ENCODE results near the gene DAZAP1. TPM values are rescaled to one million over a fixed set of nuclear protein-coding genes. Genes with fewer than 3 reads are reported as not detected.

DAZAP1 gene
- total RNA-seq, 1 donor from 2014 or later, result 48.1 TPM

DNA sequence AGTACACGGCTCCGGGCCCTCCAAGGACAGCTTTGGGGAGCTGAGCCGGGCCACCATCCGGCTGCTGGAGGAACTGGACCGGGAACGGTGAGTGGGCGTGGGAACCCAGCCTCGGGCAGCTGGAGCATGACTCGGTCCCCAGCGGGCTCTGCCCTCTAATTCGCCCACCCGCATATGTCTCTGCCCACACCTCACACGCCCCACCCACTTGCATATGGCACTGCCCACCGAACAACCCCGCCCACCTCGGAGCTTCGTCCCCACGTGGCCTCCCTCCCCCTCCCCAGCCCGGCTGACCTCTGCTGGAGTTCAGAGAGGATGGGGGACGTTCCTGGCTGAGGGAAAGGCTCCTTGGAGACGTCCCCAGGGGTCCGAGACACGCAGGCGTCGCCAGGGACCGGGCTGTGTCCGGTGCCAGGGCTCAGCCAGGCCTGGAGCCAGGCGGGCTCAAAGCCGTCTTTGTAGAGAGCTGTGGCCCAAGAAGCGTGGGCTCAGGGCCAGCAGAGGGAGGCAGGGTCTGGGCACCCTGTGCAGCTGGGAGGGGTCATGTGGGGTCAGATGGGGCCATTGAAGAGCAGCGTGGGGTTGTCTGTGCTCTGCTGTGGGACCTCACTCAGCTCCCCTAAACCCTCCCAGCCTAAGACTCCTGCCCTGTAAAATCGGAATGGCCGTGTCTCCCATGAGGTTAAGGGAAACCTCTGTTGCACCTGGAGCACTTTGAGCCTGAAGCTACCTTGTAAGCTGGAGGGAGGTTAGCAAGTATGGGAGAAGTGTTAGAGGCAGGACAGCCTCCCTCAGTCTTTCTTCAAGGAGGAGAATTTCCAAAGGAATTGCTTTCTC is 46.4 kb downstream of the DAZAP1 start:
- ATAC-seq (peak; percentile 34), DNase-seq (ENCODE audit: low spot score) (no peak)

- ATAC-seq, result no peak
- no peak for DNase-seq (ENCODE audit: low spot score)
Measured at GRCh38 chr19:1455002-1455335, 47.6 kb downstream of the DAZAP1 start.

DNA sequence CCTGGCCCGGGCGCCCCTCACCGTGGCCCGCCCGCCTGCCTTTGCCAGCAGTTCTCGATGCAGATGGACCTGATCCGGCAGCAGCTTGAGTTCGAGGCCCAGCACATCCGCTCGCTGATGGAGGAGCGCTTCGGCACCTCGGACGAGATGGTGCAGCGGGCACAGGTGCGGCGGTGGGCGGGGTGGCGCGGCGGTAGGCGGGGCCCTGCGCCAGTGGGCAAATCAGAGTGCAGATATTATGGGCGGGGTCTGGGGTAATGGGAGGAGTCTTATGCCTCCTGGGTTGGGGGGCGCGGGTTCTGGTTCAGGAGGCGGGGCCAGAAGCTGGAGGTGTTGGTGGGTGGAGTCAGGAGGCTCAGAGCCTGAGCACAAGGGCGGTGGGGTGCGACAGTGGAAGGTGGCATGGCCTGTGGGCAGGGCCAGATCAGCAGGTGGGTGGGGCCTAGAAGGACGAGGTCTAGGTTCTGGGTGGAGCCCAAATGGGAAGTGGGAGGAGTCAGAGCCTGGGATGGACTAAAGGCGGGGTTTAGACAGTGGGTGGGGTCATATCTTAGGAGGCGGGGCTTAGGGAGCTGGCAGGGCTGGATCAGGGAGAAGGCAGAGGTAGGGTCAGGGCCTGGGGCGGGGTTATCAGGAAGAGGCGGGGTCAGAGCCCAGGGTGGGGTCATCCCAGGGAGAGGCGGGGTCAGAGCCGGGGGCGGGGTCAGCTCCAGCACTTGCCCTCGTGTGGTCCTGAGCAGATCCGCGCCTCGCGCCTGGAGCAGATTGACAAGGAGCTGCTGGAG is 48.1 kb downstream of the DAZAP1 start:
- DNase-seq (ENCODE audit: low spot score), result no peak
- ATAC-seq, result peak; percentile 57

DNA sequence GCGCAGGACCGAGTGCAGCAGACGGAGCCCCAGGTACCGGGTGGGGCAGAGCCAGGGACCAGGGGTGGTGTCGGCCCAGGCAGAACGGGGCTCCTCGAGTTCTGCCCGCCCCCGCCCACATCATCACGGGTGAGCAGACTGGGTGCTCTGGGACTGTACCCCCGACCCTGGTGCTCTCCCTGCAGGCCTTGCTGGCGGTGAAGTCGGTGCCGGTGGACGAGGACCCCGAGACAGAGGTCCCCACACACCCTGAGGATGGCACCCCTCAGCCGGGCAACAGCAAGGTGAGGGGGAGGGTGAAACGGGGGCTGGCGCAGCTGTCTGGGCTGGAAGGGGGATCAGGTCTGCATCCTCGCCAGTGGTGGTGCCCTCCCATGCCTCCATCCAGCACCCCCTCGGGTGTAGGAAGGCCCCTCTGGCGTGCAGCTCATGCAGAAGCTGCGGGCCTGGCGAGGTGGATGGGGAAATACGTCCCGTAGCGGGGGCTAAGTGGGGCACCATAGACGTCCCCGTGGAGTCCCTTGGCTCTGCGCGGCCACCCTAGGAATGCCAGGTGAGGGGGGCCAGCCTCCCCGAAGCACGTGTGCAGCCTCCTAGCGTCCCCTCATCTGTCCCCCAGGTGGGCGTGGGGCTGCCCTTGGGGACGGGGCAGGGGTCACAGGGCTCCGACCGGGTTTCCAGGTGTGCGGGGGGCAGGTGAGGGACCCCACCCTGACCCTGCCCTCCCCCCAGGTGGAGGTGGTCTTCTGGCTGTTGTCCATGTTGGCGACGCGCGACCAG is 48.9 kb downstream of the DAZAP1 start:
- ATAC-seq (no peak), DNase-seq (ENCODE audit: low spot score) (no peak)

- DNase-seq (ENCODE audit: low spot score) (no peak), ATAC-seq (peak; percentile 7)
Measured at GRCh38 chr19:1457031-1457739, 49.8 kb downstream of the DAZAP1 start.

DNA sequence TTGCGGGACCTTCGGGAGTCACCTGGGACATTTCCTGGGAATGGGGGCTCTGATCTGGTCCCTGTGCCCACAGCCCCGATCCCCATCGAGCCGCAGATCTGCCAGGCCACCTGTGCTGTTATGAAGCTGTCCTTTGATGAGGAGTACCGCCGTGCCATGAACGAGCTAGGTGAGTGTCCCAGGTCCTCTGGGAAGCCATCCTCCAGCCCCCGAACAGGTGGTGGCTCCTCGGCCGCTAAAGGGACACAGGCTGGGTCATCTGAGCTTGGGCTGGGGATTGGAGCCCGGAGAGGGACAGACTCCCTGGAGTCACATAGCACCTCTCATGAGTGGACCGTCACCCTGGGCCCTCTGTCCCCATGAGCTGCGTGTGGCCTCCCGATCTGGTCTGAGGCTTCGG is 50.5 kb downstream of the DAZAP1 start:
- DNase-seq (ENCODE audit: low spot score) (no peak), ATAC-seq (no peak)

GRCh38 chr19:1459479-1459878 is 52.1 kb downstream of the DAZAP1 start:
- no peak for ATAC-seq
- no peak for DNase-seq (ENCODE audit: low spot score)

DNA sequence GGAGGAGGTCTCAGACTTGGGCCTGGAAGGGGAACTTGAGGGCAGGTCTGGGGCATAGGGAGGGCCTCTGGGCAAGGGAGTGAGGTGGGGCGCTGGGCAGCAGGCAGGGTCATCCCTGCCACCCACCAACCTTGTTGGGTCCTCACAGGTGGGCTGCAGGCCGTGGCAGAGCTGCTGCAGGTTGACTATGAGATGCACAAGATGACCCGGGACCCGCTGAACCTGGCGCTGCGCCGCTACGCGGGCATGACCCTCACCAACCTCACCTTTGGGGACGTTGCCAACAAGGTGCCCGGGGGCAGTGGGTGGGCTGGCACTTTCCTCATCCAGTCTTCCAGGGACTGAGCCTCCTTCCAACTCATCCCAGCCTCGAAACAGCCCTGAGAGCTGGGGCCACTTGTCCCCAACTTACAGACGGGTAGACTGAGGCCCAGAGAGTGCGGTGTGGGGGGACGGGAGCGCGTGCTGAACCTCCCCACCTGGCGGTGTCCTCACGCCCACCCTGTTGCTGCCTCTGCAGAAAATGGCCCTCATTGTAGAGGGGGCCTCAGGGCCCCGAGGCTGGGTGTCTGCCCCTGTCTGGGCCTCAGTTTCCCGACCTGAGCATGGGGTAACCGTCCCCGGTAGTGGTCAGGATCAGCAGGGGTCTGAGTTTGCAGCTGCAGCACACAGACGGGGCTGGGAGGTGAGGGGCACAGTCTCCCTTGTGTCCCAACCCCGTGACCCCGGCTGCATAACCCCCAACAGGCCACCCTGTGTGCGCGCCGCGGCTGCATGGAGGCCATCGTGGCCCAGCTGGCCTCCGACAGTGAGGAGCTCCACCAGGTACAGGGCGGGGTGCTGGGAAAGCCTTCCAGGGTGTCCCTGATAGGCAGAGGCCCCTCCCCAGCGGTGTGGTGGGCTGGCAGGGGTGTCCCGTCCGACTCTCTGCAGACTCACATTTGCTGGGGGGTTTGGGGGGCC is 52.9 kb downstream of the DAZAP1 start:
- DNase-seq (ENCODE audit: low spot score) (no peak), ATAC-seq (no peak)

DNA sequence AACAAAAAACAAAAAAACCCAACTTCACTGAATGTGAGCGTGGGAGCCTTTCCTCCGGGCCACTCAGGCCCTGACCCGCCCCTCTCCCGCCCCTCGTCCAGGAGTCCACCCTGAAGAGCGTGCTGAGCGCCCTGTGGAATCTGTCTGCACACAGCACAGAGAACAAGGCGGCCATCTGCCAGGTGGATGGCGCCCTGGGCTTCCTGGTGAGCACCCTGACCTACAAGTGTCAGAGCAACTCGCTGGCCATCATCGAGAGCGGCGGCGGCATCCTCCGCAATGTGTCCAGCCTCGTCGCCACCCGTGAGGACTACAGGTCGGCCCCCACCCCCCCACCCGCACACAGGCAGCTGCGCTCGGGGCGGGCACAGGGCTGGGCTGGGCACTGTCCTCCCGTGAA is 54.5 kb downstream of the DAZAP1 start:
- no peak for ATAC-seq
- DNase-seq (ENCODE audit: low spot score), result no peak

GRCh38 chr19:1465191-1466016 is 58.0 kb downstream of the DAZAP1 start:
- ATAC-seq (peak; percentile 56), DNase-seq (ENCODE audit: low spot score) (peak; percentile 50)

DNA sequence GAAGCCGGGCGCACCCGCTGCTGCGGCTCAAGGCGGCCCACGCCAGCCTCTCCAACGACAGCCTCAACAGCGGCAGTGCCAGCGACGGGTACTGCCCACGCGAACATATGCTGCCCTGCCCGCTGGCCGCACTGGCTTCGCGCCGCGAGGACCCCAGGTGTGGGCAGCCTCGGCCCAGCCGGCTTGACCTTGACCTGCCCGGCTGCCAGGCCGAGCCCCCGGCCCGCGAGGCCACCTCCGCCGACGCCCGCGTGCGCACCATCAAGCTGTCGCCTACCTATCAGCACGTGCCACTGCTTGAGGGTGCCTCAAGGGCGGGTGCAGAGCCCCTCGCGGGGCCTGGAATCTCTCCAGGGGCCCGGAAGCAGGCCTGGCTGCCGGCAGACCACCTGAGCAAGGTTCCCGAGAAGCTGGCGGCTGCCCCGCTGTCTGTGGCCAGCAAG is 58.7 kb downstream of the DAZAP1 start:
- DNase-seq (ENCODE audit: low spot score) (peak; percentile 44), ATAC-seq (no peak)

DNA sequence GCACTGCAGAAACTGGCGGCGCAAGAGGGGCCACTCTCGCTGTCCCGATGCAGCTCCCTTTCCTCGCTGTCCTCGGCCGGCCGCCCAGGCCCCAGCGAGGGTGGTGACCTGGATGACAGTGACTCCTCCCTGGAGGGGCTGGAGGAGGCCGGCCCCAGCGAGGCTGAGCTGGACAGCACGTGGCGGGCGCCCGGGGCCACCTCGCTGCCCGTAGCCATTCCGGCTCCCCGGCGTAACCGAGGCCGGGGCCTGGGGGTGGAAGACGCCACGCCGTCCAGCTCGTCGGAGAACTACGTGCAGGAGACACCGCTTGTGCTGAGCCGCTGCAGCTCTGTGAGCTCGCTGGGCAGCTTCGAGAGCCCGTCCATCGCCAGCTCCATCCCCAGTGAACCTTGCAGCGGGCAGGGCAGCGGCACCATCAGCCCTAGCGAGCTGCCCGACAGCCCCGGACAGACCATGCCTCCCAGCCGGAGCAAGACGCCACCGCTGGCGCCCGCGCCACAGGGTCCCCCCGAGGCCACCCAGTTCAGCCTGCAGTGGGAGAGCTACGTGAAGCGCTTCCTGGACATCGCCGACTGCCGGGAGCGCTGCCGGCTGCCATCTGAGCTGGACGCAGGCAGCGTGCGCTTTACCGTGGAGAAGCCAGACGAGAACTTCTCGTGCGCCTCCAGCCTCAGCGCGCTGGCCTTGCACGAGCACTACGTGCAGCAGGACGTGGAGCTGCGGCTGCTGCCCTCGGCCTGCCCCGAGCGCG is 59.3 kb downstream of the DAZAP1 start:
- DNase-seq (ENCODE audit: low spot score), result no peak
- no peak for ATAC-seq

GRCh38 chr19:1467215-1467489 is 59.8 kb downstream of the DAZAP1 start:
- ATAC-seq, result no peak
- DNase-seq (ENCODE audit: low spot score), result no peak

GRCh38 chr19:1467490-1468273 is 60.3 kb downstream of the DAZAP1 start:
- DNase-seq (ENCODE audit: low spot score) (no peak), ATAC-seq (no peak)

GRCh38 chr19:1468274-1468820 is 61.0 kb downstream of the DAZAP1 start:
- no peak for DNase-seq (ENCODE audit: low spot score)
- no peak for ATAC-seq

GRCh38 chr19:1468821-1469254 is 61.5 kb downstream of the DAZAP1 start:
- peak; percentile 42 for ATAC-seq

More at GRCh38 chr19:1468821-1469254, 61.5 kb downstream of the DAZAP1 start:
- DNase-seq (ENCODE audit: low spot score), result no peak

Measured in left lobe of liver (tissue), 2 donors.